Liver (tissue), 3 donors: Measurements from ENCODE around the gene ENTPD1.

ENCODE experiments used
- CTCF ChIP-seq: fragments of 150-350 bp; IDR thresholded peaks from 2 replicates; pipeline ENCODE4 v1.5.1; 2017; ENCODE audit warnings: improper control_type of control experiment, low read depth, low read length; ENCODE audit not compliant: missing input control
- EGR1 ChIP-seq, 2 donors: IDR thresholded peaks; 2 replicates each; pipeline ENCODE4 v1.6.1; 2016 to 2018; ENCODE audit warnings: antibody characterized with exemption in 2 of 2, low read depth in 2 of 2
- GABPA ChIP-seq, 2 donors: IDR thresholded peaks in 1 of 2; conservative IDR thresholded peaks in 1 of 2; 2 replicates each; pipeline ENCODE4 v1.6.1; 2016; ENCODE audit warnings: antibody characterized with exemption in 2 of 2, mild to moderate bottlenecking in 1 of 2, moderate library complexity in 1 of 2
- MAX ChIP-seq: IDR thresholded peaks from 2 replicates; pipeline ENCODE4 v1.6.1; 2016; ENCODE audit warnings: antibody characterized with exemption
- RAD21 ChIP-seq, 2 donors: IDR thresholded peaks; 2 replicates each; pipeline ENCODE4 v1.6.1; 2016; ENCODE audit warnings: antibody characterized with exemption in 2 of 2, mild to moderate bottlenecking in 2 of 2
- TAF1 ChIP-seq: conservative IDR thresholded peaks from 2 replicates; pipeline ENCODE4 v1.6.1; 2016; ENCODE audit warnings: antibody characterized with exemption, mild to moderate bottlenecking
- ZBTB33 ChIP-seq: IDR thresholded peaks from 2 replicates; pipeline ENCODE4 v1.6.1; 2016; ENCODE audit warnings: antibody characterized with exemption
- TF ChIP-seq, protein P1 (sequence below): IDR thresholded peaks from 2 replicates; pipeline ENCODE4 v1.6.1; 2016; ENCODE audit warnings: antibody characterized with exemption, mild to moderate bottlenecking
- donor health status: healthy.
- donor health status: healthy.

DNA sequence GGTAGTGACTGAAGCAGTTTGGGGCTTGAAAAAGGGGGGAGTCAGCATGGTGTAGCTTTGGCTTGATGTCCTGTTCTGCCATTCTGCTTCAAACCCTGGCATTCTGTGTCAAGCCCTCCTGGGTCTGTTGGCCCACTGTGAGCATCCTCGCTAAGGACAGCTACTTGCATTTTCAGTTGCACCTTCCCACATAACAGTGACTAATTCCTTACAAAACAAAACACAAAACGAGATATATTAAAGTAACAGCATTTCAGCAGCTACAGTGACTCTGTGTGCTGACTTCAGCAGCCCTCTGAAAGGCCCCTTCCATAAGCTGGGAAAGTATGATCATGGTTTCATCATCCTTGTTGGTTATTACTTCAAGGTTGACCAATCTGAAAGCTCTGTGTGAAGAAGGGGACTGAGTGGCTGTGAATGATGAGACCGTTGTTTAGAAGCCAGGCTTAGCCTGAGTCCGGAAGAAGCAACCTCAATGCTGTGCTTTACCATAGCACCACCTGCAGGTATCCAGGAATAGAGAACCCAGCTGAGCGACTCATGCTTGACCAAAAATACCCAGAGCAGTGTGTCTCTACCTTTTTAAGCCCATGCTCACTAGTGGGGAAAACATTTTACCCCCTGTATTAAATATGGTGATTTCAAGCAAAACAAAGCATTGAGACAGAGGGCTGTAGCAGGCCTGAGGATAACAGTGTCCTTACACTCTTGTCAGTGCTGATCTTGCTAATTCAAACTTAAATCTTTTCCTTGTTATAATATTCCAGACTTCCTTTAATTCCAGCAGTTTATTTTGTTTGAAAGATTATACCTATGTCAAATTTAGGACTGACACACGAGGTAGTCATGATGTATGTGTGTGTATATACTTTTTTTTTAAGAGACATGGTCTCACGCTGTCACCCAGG is 109.2 kb downstream of the ENTPD1 start:
- TF ChIP-seq MAX, result no peak
- no peak for TF ChIP-seq ZBTB33
- peak; percentile 33 for TF ChIP-seq CTCF
- no peak for TF ChIP-seq EGR1 (IDR thresholded peaks at IDR 0.05; ENCODE audit: low read depth in 2 of 2)
- TF ChIP-seq GABPA (IDR thresholded peaks at IDR 0.05 in 1 of 2, conservative IDR thresholded peaks at IDR 0.05 in 1 of 2), result no peak
- TF ChIP-seq, protein P1, sequence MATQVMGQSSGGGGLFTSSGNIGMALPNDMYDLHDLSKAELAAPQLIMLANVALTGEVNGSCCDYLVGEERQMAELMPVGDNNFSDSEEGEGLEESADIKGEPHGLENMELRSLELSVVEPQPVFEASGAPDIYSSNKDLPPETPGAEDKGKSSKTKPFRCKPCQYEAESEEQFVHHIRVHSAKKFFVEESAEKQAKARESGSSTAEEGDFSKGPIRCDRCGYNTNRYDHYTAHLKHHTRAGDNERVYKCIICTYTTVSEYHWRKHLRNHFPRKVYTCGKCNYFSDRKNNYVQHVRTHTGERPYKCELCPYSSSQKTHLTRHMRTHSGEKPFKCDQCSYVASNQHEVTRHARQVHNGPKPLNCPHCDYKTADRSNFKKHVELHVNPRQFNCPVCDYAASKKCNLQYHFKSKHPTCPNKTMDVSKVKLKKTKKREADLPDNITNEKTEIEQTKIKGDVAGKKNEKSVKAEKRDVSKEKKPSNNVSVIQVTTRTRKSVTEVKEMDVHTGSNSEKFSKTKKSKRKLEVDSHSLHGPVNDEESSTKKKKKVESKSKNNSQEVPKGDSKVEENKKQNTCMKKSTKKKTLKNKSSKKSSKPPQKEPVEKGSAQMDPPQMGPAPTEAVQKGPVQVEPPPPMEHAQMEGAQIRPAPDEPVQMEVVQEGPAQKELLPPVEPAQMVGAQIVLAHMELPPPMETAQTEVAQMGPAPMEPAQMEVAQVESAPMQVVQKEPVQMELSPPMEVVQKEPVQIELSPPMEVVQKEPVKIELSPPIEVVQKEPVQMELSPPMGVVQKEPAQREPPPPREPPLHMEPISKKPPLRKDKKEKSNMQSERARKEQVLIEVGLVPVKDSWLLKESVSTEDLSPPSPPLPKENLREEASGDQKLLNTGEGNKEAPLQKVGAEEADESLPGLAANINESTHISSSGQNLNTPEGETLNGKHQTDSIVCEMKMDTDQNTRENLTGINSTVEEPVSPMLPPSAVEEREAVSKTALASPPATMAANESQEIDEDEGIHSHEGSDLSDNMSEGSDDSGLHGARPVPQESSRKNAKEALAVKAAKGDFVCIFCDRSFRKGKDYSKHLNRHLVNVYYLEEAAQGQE, result no peak
- peak; percentile 72 to 81 for TF ChIP-seq RAD21 (IDR thresholded peaks at IDR 0.05)
- no peak for TF ChIP-seq TAF1
